ENCODE results near the gene RFTN1. TPM values are rescaled to one million over a fixed set of nuclear protein-coding genes. Genes with fewer than 3 reads are reported as not detected.

Gene RFTN1
- total and polyA plus RNA-seq, 2 of the 8 experiments (the other 6 are each of a cell fraction or from before 2014, with no cell fraction given), result 4.6 to 6.7 TPM

DNA sequence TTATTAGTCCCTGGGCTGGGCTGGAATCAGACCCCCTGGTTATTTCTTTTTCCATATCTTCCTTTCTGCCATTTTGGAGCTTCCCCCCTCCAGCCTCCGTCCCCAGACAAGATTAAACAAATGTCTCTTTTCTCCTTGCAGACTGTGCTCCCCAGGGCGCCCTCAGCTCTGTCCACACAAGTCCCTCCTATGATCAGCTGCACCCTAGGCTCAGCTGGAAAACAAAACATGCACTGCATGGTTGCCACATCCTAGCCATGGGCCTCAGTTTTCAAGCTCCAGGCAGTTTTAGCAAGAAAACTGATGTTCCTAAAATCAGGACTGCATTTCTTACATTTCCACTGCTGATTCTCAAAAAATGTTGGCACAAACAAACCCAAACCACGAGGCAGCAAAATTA lies 23.5 kb upstream of the RFTN1 start:
- Histone ChIP-seq H3K23ac (ENCODE audit: insufficient read length) (no peak overlapping the region), H3K79me1 (ENCODE audit: low read depth, low read length) (no peaks in the 10 kb centered on the region), H3K27ac (ENCODE audit: low read depth, low read length) (no peak overlapping the region), H3K56ac (replicated peaks; ENCODE audit: insufficient read length, low read depth, low read length) (no peak overlapping the region), H2BK120ac (replicated peaks; ENCODE audit: low read depth, low read length) (peak overlapping the region; percentile 9), H3K4me1 (replicated peaks in 1 of 4; ENCODE audit: control insufficient read depth in 3 of 4, insufficient read depth in 4 of 4, low read length in 3 of 4) (peaks cover 0 to 14% (median 5%) of the 10 kb centered on the region in 4 experiments; a peak in 4 of 7 replicates), H2BK15ac (ENCODE audit: low read length) (no peak overlapping the region), H4K20me1 (replicated peaks in 1 of 2; ENCODE audit: control insufficient read depth in 1 of 2, insufficient read depth in 2 of 2, low read length in 2 of 2) (no peaks in the 10 kb centered on the region), H3K79me2 (ENCODE audit: control insufficient read depth in 1 of 2, insufficient read depth in 2 of 2, low read length in 2 of 2) (no peaks in the 10 kb centered on the region), H2AK5ac (ENCODE audit: low read depth, low read length) (no peak overlapping the region), H3K14ac (ENCODE audit: insufficient read length) (no peak overlapping the region), H3K27me3 (replicated peaks in 1 of 4; ENCODE audit: control insufficient read depth in 3 of 4, extremely low read depth in 1 of 4, insufficient read depth in 3 of 4, low read length in 3 of 4) (no peaks in the 10 kb centered on the region), H4K8ac (ENCODE audit: extremely low read depth, insufficient read depth, low read length) (no peak overlapping the region), H4K5ac (ENCODE audit: insufficient read length, low read depth, low read length) (no peak overlapping the region), H2AFZ (ENCODE audit: low read length) (peak overlapping the region; percentile 66), H3K23me2 (ENCODE audit: low read depth, low read length) (no peaks in the 10 kb centered on the region; the same call in 1 of the 2 replicates), H3K9ac (replicated peaks in 1 of 4; ENCODE audit: extremely low read depth in 1 of 4, low read depth in 3 of 4, low read length in 3 of 4) (no peak overlapping the region), H2BK20ac (ENCODE audit: low read length) (0 out of 2 replicates have a peak overlapping the region, but pooled peaks have one; percentile 40), H3K36me3 (ENCODE audit: control insufficient read depth in 2 of 4, insufficient read depth in 4 of 4, low read length in 3 of 4) (no peaks in the 10 kb centered on the region; a peak in 1 of 8 replicates), H3K4me2 (ENCODE audit: insufficient read depth in 1 of 2, low read depth in 2 of 2, low read length in 2 of 2) (no peak overlapping the region), H3K9me3 (ENCODE audit: insufficient read depth in 2 of 2, low read depth in 1 of 2, low read length in 1 of 2) (no peaks in the 10 kb centered on the region), H3K4me3 (ENCODE audit: extremely low read depth in 1 of 4, insufficient read depth in 2 of 4, low read depth in 3 of 4, low read length in 4 of 4) (no peak overlapping the region), H2BK5ac (ENCODE audit: low read depth, low read length) (no peak overlapping the region), H3K18ac (ENCODE audit: extremely low read depth, low read length) (no peak overlapping the region), H4K91ac (replicated peaks; ENCODE audit: insufficient read length, low read length) (no peak overlapping the region), H2BK12ac (ENCODE audit: low read depth, low read length) (no peak overlapping the region), H3K4ac (replicated peaks; ENCODE audit: insufficient read length, low read depth, low read length) (no peak overlapping the region)
- POLR2A ChIA-PET (ENCODE audit: partially characterized antibody), result interaction anchor here (1.0 to 1.1 kb wide), 2 partner anchors 8 to 14 kb away, joined by 4 read pairs; no protein-coding TSS in a partner anchor
- no peak for FAIRE-seq
- CTCF ChIA-PET (ENCODE audit: partially characterized antibody), result interaction anchor here (1.0 to 4.4 kb wide), 9 partner anchors 10 to 269 kb away, joined by 3 to 17 read pairs (median 7); no protein-coding TSS in a partner anchor
- 88% methylated on average over 3 of the region's 3 CpGs; no CpG with 5 or more reads in 1 of the 2 experiments for WGBS, 2 experiments (ENCODE audit: extremely low coverage in 1 of 2, insufficient coverage in 1 of 2, insufficient read length in 1 of 2, insufficient replicate concordance in 2 of 2, low coverage in 1 of 2, low lambda C conversion rate in 2 of 2, missing lambda C conversion rate in 1 of 2)
- no peak for DNase-seq (ENCODE audit: low read depth in 1 of 2, low spot score in 2 of 2)
- TF ChIP-seq POLR2AphosphoS5 (IDR thresholded peaks at IDR 0.05; ENCODE audit: low read depth, low read length), result no peak

Measured in H1 (cell line).